Thyroid gland (tissue), 4 donors: ENCODE measurements around the gene LEO1.

Experiments used
- CTCF ChIP-seq, 6 experiments: fragments of 200-600 bp in 3 of 6; fragments of 450-650 bp in 3 of 6; sonication (generic) in 3 of 6; IDR thresholded peaks; one replicate each; pipeline ENCODE4 v1.5.1; 2016 to 2019; ENCODE audit warnings: antibody characterized with exemption in 6 of 6, mild to moderate bottlenecking in 2 of 6, inconsistent platforms in 1 of 6, moderate library complexity in 1 of 6
- POLR2A ChIP-seq, 2 donors: fragments of 450-650 bp; IDR thresholded peaks; one replicate each; pipeline ENCODE4 v1.6.1; 2017; ENCODE audit warnings: antibody characterized with exemption in 2 of 2, mild to moderate bottlenecking in 2 of 2, moderate library complexity in 1 of 2

- no peak for TF ChIP-seq CTCF (IDR thresholded peaks at IDR 0.05)
- TF ChIP-seq POLR2A (IDR thresholded peaks at IDR 0.05) = no peak
Measured at GRCh38 chr15:51904931-51905330, 66.6 kb downstream of the LEO1 start.
